PFSK-1 (cell line): ENCODE measurements around the gene TMEFF1.

Experiments
- FOXP2 ChIP-seq: optimal IDR thresholded peaks from 2 replicates; pipeline ENCODE3; 2011; ENCODE audit warnings: borderline replicate concordance, control low read depth, inconsistent platforms; ENCODE audit not compliant: insufficient read depth; ENCODE audit errors: extremely low read length, extremely low read depth
- POLR2AphosphoS5 ChIP-seq: IDR thresholded peaks from 2 replicates; pipeline ENCODE4 v1.6.1; 2012; ENCODE audit warnings: low read depth, mild to moderate bottlenecking, control low read depth, low read length, moderate library complexity
- SIN3A ChIP-seq: IDR thresholded peaks from 2 replicates; pipeline ENCODE4 v1.6.1; 2012; ENCODE audit warnings: mild to moderate bottlenecking, low read length, moderate library complexity, borderline replicate concordance; ENCODE audit not compliant: insufficient read depth
- TAF1 ChIP-seq: IDR thresholded peaks from 2 replicates; pipeline ENCODE4 v1.6.1; 2012; ENCODE audit warnings: low read length, control low read depth, borderline replicate concordance; ENCODE audit not compliant: insufficient read depth
- TF ChIP-seq, protein P1 (sequence below), 2 experiments: IDR thresholded peaks; 2 replicates each; pipeline versions ENCODE4 v1.6.1 to v1.8.0; 2011 to 2012; ENCODE audit warnings: low read depth in 2 of 2, low read length in 2 of 2, control low read depth in 1 of 2, inconsistent platforms in 1 of 2, mild to moderate bottlenecking in 1 of 2, moderate library complexity in 1 of 2; ENCODE audit not compliant: insufficient read depth in 1 of 2

Gene TMEFF1

GRCh38 chr9:100561256-100561655 lies 88.3 kb downstream of the TMEFF1 start:
- TF ChIP-seq POLR2AphosphoS5, result no peak
- TF ChIP-seq TAF1, result no peak
- TF ChIP-seq FOXP2, result no peak
- no peak for TF ChIP-seq SIN3A
- TF ChIP-seq, protein P1, sequence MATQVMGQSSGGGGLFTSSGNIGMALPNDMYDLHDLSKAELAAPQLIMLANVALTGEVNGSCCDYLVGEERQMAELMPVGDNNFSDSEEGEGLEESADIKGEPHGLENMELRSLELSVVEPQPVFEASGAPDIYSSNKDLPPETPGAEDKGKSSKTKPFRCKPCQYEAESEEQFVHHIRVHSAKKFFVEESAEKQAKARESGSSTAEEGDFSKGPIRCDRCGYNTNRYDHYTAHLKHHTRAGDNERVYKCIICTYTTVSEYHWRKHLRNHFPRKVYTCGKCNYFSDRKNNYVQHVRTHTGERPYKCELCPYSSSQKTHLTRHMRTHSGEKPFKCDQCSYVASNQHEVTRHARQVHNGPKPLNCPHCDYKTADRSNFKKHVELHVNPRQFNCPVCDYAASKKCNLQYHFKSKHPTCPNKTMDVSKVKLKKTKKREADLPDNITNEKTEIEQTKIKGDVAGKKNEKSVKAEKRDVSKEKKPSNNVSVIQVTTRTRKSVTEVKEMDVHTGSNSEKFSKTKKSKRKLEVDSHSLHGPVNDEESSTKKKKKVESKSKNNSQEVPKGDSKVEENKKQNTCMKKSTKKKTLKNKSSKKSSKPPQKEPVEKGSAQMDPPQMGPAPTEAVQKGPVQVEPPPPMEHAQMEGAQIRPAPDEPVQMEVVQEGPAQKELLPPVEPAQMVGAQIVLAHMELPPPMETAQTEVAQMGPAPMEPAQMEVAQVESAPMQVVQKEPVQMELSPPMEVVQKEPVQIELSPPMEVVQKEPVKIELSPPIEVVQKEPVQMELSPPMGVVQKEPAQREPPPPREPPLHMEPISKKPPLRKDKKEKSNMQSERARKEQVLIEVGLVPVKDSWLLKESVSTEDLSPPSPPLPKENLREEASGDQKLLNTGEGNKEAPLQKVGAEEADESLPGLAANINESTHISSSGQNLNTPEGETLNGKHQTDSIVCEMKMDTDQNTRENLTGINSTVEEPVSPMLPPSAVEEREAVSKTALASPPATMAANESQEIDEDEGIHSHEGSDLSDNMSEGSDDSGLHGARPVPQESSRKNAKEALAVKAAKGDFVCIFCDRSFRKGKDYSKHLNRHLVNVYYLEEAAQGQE (IDR thresholded peaks at IDR 0.05; ENCODE audit: insufficient read depth in 1 of 2, low read depth in 2 of 2, low read length in 2 of 2), result no peak

- TF ChIP-seq TAF1, result no peak
- no peak for TF ChIP-seq FOXP2
- no peak for TF ChIP-seq POLR2AphosphoS5
- no peak for TF ChIP-seq SIN3A
- TF ChIP-seq, protein P1 (IDR thresholded peaks at IDR 0.05; ENCODE audit: insufficient read depth in 1 of 2, low read depth in 2 of 2, low read length in 2 of 2), result no peak
These were observed 94.9 kb downstream of the TMEFF1 start for GRCh38 chr9:100567856-100568255.

DNA sequence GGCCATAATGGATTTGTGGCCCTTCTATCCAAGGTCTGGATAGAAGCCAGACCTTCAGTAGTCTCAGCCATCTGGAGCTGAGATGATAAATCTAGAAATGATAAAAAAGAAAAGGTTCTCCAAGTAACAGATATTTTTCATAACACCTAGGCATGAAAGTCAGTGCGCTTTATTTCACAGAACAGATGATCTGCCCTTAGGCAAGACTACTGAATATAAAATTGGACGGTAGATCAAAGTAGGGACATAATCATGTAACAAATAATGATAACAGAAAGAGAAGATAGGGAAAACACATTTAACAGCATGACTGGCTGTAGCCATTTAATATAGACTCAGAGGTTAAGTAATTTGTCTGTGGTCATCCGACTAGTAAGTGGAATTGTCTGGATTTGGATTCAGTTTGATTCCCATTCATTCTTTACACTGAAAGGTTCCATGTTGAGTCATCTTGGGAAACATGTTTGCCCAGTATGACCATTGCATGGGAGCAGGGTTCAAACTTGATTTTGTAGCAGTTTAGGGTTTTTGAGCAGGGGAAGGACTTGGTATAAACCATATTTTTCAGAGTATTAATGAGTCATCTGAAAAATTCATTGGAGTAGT lies 100.8 kb downstream of the TMEFF1 start:
- TF ChIP-seq SIN3A (no peak), FOXP2 (no peak), TAF1 (no peak), POLR2AphosphoS5 (no peak)
- TF ChIP-seq, protein P1 (IDR thresholded peaks at IDR 0.05; ENCODE audit: insufficient read depth in 1 of 2, low read depth in 2 of 2, low read length in 2 of 2), result no peak

- TF ChIP-seq TAF1 (no peak), FOXP2 (no peak), POLR2AphosphoS5 (no peak), SIN3A (no peak)
- TF ChIP-seq, protein P1 (IDR thresholded peaks at IDR 0.05; ENCODE audit: insufficient read depth in 1 of 2, low read depth in 2 of 2, low read length in 2 of 2), result no peak
These were observed 102.1 kb downstream of the TMEFF1 start for GRCh38 chr9:100575006-100575405.

DNA sequence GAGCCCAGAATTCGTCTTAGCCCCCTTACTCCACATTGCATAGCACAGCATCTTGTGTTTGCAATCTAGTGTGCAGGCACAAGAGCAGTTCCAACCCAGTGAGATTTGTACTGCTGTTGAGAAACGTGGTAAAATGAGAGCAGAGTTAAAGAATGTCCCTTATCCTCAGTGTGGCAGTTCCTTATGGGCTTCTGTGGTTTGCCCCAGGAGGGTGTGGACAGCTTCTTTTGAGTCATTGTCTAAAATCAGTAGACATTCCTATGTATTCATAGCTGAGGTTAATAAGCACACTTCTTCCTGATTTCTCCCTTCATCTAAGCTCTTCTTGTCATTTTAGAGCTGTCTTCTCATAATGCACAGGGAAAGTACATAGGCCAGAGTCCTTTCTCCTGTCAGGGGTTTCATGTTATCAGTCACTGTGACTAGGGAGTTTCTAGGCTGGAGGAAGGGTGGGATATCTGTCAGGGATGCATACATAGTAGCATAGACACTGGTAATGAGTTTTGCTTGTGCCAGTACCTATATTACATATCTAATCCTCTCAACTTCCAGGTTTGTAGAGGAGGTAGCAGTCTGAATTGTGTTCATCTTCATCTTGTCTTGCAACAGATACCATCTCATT lies 102.9 kb downstream of the TMEFF1 start:
- TF ChIP-seq TAF1, result no peak
- no peak for TF ChIP-seq POLR2AphosphoS5
- TF ChIP-seq SIN3A, result no peak
- TF ChIP-seq, protein P1 (IDR thresholded peaks at IDR 0.05; ENCODE audit: insufficient read depth in 1 of 2, low read depth in 2 of 2, low read length in 2 of 2), result no peak
- no peak for TF ChIP-seq FOXP2
